ENCODE data around the gene PHACTR3. TPM values are rescaled to one million over a fixed set of nuclear protein-coding genes. Genes with fewer than 3 reads are reported as not detected.
A peak's percentile ranks its signal among the peaks of the same experiment; 100 is the strongest.

Gene PHACTR3
- total RNA-seq, 1 experiment from 2014 or later, result not detected

GRCh38 chr20:59835448-59836395, 231.4 kb downstream of the PHACTR3 start:
- Mint-ChIP-seq H3K27me3 (ENCODE audit: low read depth) (peaks cover 30% of the 10 kb centered on the region), H3K27ac (no peak overlapping the region; a peak in 1 of 7 replicates), H3K4me1 (peaks cover 11 to 14% of the 10 kb centered on the region in 2 experiments), H3K9me3 (peaks cover 0 to 3% of the 10 kb centered on the region in 2 experiments; a peak in 2 of 5 replicates), H3K4me3 (no peak overlapping the region), H3K36me3 (ENCODE audit: insufficient read depth in 1 of 3, low read depth in 3 of 3) (no peaks in the 10 kb centered on the region)
- Histone ChIP-seq H3K27ac (ENCODE audit: insufficient read length, low read depth, low read length) (no peak overlapping the region), H3K23me2 (ENCODE audit: insufficient read length, low read depth, low read length, poor library complexity, severe bottlenecking) (peaks cover 3% of the 10 kb centered on the region), H3K14ac (ENCODE audit: insufficient read depth, low read length) (no peak overlapping the region), H3K18ac (ENCODE audit: insufficient read length, low read depth, low read length) (no peak overlapping the region), H3K79me1 (ENCODE audit: insufficient read depth, low read depth, low read length, poor library complexity, severe bottlenecking) (no peaks in the 10 kb centered on the region), H2BK20ac (ENCODE audit: low read depth, low read length, poor library complexity, severe bottlenecking) (no peak overlapping the region), H2BK5ac (ENCODE audit: insufficient read length, low read length) (no peak overlapping the region), H2BK12ac (ENCODE audit: insufficient read length, low read depth, low read length) (no peak overlapping the region), H2AFZ (ENCODE audit: low read length) (no peak overlapping the region), H2BK15ac (ENCODE audit: low read depth, low read length) (no peak overlapping the region), H3K4ac (ENCODE audit: low read depth, low read length) (no peak overlapping the region), H3K4me1 (ENCODE audit: insufficient read depth, low read length) (no peaks in the 10 kb centered on the region), H4K5ac (ENCODE audit: insufficient read length, low read depth, low read length) (no peak overlapping the region), H3K23ac (ENCODE audit: insufficient read length, low read depth, low read length) (no peak overlapping the region), H3K4me2 (ENCODE audit: insufficient read depth, insufficient read length, low read length) (no peak overlapping the region), H3K56ac (ENCODE audit: insufficient read length, low read depth, low read length) (no peak overlapping the region), H3T11ph (ENCODE audit: low read length) (no peak overlapping the region), H4K20me1 (ENCODE audit: control insufficient read depth, insufficient read depth, insufficient read length) (no peaks in the 10 kb centered on the region), H2AK5ac (ENCODE audit: insufficient read length, low read length) (no peak overlapping the region), H3K9ac (ENCODE audit: extremely low read depth, insufficient read length, low read length) (no peak overlapping the region), H3K9me3 (ENCODE audit: control insufficient read depth, low read depth, low read length) (no peaks in the 10 kb centered on the region), H3K27me3 (ENCODE audit: insufficient read depth, low read length) (no peaks in the 10 kb centered on the region; the same call in 1 of the 2 replicates), H4K8ac (replicated peaks; ENCODE audit: insufficient read length, low read depth, low read length) (no peak overlapping the region), H2BK120ac (ENCODE audit: low read depth, low read length, poor library complexity, severe bottlenecking) (no peak overlapping the region), H4K91ac (ENCODE audit: insufficient read length, low read depth, low read length) (no peak overlapping the region), H3K79me2 (ENCODE audit: insufficient read depth, low read length) (no peaks in the 10 kb centered on the region)
- TF ChIP-seq CTCF (conservative IDR thresholded peaks at IDR 0.05), result no peak
- WGBS (ENCODE audit: extremely low coverage, insufficient read length, low lambda C conversion rate), result no CpG with 5 or more reads among the region's 16 CpGs
- DNase-seq, result peak; percentile 65

Measured in H9 (cell line).